Germinal center (tissue), 1 donor: ENCODE results near the gene CD244.
"Not testable (repeated sequence)": the region's sequence is repeated elsewhere in the genome, so short reads cannot be mapped to it uniquely, and the experiment has no call there.

ENCODE experiments used
- DNase-seq: peaks from one replicate; pipeline ENCODE4 v3.0.0; 2012; ENCODE audit warnings: mixed read lengths, low spot score

Gene CD244

DNA sequence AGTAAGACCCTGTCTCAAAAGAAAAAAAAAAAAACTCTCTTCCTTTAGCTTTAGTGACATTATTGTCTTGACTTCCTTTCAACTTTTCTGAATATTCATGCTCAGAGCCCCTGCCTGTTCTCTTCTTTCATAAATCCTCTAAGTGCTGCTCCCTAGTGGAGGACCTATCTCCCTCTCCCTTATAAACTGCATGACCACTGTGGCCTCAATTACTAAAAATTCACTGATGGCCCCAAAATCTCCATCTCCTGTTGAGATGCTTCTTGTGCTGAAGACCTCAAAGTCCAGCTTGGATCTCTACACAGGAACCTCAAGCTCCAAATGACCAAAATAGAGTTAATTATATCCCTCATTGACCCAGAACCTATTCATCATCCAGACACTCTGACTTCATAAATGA is 14.5 kb upstream of the CD244 start:
- DNase-seq, result peak; percentile 50

DNA sequence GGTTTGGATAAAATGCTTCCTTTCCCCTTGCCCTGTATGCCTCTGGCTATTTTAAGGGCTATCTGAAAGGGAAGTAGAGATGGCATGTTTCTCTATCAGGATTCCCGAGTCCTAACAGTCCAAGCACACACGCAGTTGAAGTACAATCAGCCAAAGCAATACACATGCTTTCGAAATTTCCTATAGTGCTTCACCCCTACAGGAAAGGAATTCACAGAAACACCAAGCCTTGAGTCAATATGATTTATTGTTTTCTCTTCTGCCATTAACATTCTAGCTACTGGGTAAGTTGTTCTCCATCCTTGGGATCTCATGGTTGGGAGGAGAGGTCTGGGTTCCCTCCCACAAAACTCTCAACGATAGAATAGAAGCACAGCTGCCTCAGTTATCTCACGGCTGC is 13.6 kb upstream of the CD244 start:
- DNase-seq, result no peak

DNA sequence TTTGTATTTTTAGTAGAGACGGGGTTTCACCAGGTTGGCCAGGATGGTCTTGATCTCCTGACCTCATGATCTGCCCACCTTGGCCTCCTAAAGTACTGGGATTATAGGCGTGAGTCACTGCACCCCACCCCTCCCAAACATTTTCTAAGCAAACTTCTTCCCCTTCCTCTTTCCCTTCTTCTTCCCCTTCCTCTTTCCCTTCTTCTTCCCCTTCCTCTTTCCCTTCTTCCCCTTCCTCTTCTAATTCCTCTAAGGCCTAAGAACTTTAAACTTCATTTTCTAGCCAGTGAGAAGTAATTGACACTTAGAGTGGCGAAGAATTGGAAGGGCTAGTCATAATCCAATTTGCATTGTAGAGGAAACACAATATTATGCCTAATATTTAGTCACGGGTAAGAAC is 12.9 kb upstream of the CD244 start:
- DNase-seq, result not testable (repeated sequence)

DNA sequence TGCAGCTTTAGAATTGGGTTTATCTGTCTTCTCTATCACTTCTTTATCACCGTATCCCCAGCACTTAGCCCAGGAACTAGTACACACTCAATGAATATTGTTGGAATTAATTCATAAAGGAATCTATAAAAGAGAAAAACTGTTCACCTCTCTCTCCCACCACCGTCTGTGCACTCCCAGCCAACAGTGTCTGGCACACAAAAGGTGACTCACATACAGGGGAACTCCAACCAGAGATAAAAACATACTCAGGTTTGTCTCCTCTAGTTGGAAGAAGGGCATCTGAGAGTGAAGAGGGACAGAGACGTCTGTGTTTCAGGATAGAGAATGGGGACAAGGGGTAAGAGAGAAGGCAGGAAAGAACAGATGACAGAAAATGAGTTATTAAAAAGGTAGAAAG is 12.2 kb upstream of the CD244 start:
- DNase-seq, result no peak

DNA sequence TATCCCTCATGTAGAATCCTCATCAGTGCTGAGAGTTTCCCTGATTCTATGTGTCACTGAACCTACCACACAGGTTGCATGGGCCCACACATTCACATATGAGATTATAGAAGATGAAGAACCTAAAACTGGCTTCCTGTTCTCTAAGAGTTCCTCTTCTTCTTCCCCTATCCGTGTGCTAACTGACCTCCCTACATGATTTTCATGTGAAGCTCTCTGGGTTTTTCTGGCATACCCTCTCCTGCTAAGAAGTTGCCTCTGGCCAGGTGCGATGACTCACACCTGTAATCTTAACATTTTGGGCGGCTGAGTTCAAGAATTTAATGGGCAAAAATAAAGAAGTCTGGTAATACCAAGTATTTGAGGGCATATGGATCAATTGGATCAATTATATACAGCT is 5.5 kb upstream of the CD244 start:
- DNase-seq, result no peak

DNA sequence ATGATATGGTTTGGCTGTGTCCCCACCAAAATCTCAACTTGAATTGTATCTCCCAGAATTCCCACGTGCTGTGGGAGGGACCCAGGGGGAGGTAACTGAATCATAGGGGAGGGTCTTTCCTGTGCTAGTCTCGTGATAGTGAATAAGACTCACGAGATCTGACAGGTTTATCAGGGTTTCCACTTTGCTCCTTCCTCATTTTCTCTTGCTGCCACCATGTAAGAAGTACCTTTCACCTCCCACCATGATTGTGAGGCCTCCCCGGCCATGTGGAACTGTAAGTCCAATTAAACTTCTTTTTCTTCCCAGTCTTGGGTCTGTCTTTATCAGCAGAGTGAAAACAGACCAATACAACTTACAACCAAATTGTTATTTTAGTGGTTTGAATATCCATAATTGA is 5.0 kb upstream of the CD244 start:
- DNase-seq, result not testable (repeated sequence)

DNA sequence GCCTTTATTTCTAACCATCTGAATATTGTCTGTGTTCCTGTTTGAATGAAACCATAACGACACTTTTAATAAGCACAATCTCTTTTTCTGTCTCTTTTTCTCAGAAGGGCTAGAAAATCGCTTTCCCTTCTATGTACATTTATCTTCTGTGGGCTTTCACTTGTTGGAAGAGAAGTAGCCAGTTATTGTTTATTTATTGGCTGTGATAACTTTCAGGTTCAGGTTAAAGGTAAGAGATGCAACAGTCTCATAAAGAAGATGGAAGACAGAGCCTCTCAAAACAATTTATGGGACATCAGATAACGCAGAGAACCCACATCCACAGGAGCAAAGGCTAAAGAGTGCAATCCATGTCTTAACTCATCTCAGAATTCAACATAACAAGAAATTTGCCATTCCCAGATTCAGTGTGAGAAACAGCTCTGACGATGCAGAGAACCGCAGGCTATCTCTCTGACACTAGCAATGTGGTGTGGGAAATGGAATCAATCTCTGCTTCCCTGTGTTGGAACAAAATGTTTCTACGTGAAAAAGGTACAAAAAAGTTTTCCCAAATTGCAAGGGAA is 4.1 kb upstream of the CD244 start:
- no peak for DNase-seq

DNA sequence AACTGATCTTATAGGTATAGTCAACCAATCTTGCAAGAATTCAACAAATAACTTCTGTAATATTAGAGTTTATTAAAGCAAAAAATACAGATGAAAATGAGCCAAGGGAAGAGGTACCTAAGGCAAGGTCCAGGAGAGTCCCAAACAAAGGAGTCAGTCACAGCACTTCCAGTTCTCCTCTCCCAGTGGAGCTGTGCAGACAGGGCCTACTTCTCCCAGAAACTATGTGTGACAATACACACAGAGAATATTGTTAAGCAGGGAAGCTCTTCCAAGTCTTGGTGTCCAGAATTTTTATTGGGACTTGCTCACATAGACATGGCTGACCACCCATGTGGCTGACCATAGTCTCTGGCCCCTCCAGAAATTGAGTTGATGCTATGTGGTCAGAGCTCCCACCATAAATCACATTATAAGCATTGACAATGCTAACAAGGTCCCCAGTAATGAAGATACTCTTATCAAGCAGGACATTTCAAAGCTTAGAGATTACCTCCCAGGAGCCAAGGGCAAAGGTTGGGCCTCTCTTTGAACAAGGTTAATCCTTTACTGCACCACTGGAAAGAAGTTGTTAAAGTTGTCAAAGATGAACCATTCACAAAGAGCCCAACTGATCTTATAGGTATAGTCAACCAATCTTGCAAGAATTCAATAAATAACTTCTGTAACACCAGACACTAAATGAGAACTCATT is 3.5 kb upstream of the CD244 start:
- DNase-seq, result no peak

DNA sequence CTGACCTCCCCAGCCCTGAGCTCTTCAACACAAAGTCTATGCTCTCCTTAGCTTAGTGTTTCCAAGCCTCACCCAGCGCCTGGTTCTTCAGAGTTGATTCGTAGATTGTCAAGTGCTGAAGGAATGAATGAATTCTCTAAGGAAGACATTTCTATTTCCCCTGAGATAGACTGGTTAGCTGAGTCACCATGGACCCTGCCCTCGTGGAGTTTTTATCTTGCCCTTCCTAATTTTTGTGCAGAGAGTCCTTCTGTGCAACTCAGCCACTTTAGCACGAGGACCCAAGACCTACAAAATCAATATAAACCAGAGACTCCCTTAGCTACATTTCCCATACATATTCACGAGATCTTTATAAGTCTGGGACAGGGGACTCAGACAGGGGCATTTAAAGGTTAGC is 2.6 kb upstream of the CD244 start:
- no peak for DNase-seq

DNA sequence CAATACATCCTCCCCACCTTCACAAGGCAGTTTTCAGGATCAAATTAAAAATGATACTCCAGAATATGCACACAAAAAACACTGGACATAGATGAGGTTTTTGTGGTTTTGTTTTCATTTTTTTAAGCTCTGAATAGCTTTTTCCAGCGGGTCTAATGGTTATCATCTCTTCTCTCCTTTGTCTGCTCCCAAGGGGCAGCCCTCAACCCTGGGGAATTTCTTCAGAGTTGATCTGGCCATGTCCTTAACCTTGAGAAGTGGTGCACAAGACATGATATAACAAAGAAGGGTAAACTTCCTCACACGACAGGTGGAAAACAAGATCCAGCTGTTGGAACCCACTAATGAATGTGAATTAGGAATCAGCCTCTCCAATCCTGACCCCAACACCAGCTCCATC is 1.5 kb upstream of the CD244 start:
- no peak for DNase-seq

DNA sequence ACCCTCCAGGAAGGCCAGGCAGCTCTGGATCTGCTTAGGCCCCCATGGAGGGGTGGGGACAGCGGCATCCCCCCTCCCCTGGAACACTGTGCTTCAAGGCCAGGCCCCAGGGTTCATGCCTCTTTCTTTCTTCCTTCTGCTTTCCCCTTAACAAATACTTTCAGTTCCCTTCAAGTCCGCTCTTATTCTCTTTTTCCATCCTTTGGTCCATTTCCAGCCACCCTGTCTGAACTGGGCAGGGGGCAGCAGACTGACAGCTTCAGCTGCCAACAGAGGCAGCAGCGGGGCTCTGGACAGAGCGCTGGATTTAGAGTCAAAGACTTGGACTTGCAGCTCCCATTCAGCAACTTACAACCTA is 1.1 kb upstream of the CD244 start:
- no peak for DNase-seq

DNA sequence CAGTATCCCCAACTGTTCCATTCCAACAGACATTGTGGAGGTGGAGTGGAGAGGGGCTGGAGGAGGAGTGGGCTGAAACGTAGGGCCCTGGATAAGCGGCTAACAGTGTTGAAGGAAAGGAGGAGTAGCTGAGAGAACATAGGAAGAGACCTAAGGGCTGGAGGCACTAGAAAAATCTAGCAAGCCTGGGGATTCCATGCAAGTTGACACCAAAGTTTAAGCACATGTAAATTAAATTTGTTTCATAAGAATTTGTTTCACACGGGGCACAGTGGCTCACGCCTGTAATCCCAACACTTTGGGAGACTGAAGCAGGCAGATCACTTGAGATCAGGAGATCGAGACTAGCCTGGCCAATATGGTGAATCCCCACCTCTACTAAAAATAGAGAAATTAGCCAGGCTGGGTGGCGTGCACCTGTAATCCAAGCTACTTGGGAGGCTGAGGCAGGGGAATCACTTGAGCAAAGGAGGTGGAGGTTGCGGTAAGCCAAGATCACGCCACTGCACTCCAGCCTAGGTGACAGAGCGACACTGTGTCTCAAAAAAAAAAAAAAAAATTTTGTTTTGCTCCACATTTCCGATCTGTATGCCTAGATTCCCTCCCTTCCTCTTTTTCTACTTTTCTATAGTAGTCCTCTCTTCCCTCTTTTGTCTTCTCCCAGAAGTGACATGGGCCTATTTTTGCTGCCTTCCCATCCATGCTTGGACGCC is 530 bp upstream of the CD244 start:
- DNase-seq, result no peak

DNA sequence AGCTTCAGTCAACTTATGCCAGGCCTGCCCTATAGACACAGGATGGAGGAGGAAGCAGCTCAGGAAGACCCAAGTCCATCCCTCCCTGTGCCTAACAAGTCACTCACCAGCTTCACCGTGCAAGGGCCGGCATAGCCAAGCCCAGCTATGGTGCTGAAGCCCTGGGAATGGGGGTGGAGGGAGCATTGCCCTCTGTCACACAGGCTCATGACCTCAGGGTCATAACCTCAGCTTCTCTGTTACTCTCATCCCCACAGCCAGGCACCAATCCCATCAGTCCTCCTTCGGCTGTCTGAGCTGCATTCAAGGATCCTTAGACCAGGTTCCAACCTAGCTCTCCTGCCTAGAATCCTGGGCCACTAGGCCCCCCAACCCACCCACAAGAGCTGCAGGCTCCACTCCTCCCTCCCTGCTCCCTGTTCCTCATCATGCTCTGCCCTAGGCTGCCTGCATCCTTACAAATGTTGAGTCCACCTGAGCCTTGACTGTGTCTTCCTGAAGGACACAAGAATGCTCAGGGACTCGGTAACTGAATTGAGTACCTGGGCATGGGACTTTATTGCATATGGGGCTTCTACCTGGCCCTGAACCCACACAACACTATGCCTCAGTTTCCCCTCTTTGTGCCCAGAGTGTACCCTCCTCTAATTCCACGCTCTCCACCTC is 1.7 kb downstream of the CD244 start:
- no peak for DNase-seq

DNA sequence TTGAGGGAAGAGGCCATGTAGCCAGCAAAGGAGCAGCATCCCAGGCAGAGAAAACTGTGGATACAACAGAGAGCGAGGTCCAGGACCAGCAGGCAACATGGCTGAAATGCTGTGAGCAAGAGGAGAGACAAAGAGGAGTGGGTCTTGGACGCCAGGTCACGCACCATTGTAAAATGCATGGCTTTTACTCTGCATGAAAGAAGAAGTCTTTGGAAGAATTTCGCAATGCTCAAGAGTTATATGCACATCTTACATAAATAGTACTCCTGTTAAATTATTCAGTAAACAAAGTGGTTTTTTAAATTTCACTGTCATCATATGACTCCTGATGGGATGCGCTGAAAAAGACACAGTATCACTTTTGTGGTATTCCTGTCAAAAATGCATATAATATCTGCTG is 3.5 kb downstream of the CD244 start:
- DNase-seq, result no peak

DNA sequence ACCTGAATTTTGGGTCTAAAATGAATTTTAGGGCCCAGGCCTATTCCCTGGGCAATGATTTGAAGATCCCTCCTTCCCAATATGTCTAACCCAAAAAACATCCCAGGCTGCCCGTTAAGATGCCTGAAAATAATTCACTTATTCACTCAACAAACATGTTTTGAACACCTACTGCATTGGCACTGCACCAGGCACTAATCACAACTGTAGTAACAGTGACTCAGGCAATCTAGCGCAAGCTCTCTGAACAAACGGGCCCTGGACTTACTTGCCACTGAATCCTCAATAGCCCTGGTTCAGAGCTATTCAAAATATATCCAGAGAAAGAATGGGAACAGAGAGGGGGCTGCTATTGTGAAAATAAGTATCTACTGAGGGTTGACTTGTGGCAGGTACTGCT is 4.2 kb downstream of the CD244 start:
- DNase-seq, result no peak

DNA sequence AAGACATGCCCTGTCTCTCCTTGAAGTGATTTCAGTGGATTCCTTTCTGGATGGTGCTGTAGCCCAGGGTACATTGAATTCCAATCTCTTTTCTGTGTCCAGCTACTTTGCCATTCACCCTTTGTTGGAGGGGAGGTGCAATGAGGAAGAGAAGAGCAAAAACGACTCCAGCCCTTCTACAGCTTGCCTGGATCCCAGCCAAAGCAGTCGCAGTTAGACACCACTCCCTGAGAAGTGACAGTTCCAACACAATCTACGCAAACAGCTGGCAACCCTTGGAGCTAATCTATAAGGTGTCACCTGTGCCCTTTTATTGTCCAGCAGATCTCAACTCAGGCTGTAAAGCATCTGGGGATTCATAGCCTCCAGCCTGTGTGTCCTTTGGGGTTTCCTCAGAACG is 4.6 kb downstream of the CD244 start:
- no peak for DNase-seq

DNA sequence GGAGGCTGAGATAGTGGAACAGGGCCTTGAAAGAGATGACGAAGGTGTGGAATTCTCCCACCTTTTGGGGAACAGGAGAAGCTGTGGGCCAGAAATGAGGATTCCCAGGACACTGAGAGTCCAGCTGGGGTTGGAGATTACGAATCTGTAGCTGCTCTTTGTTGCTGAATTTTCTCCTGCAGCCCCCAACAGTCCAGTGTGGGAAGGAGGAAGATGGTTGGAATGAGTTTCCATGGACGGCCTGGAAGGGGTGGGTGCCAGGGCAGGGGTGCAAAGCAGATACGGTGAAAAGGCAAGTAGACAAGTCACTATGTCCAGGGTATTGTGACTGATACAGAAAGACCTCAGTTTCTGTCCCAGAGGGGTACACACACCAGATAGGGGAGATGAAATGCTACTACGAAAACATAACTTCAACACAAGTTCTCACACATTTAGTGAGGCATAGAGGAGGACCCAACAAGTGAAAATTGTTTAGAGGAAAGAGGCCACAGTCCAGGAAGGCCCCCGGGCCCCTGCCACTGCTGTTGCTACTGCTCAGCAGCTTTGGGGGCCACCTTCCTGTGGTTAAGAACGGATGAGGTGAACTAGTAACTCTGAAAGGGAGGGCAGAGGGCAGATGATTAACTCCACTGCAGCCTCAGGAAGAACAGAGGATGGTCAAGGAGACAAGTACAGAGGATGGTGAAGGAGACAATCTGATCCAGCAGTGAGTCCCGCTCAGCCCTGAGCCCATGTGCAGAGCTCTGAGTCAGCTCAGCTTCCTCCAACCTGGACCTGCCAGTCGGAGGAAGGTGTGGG is 7.3 kb downstream of the CD244 start:
- no peak for DNase-seq

DNA sequence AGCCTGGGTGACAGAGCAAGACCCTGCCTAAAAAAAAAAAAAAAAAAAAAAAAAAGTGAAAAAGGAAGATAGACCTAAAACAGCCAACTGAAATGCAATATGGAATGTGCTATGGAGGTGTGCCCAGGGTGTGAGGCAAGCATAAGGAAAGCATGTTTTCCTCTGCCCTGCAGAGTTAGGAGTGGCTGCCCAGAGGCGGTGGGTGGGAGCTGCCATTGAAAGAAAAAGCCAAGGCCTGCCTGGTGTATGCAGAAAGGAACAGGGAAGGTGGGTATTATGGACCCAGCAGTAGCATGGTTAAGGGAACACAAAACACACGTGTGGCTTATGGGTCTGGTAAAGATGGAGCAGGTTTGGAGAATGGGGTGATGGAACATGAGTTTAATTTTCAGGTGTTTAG is 8.9 kb downstream of the CD244 start:
- no peak for DNase-seq

DNA sequence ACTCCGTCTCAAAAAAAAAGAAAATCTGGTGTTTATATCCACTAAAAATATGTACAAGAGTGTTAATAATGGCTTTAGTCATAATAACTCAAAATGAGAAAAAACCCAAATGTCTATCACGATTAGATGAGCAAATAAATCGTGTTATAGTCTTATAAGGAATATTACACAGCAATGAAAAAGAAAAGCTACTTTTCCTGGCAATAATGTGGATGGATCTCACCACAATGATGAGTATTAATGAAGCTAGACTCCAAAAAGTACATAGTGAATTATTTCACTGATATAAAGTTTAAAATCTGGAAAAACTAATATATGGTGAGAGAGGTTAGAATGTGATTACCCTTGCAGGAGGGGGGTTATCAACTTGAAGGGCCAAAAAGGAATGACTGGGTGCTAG is 9.7 kb downstream of the CD244 start:
- DNase-seq, result no peak

DNA sequence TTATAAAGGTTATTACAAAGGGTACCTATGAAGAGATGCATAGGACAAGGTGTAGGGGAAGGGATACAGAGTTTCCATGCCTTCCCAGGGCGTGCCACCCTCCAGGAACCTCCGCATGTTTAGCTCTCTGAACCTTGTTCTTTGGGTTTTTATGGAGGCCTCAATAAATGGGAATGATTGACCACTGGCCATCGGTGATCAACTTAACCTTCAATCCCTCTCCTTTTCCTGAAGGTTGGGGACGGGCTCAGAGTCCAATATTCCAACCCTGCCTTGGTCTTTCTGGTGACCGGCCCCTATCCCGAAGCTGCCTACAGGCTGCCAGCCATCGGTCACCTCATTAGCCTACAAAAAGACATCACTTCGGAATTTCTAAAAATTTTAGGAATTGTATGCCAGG is 11.7 kb downstream of the CD244 start:
- no peak for DNase-seq

DNA sequence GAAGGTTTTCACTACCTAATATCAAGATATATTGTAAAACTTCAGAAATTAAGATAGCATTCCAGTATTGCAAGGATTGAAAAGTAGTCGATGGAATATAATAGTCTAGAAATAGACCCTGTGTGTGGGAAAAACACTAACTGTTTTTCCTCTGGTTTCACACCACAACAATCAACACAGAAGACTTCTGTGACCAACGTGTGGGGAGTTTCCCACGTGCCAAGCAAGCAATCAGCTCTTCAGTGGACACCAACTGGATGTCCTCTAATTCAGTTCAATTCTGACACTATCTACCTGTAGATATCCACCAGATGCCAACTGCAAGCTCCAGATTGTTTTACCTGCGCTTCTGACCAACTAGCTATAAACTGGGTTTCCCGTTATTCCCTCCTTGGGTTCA is 12.1 kb downstream of the CD244 start:
- DNase-seq, result no peak

DNA sequence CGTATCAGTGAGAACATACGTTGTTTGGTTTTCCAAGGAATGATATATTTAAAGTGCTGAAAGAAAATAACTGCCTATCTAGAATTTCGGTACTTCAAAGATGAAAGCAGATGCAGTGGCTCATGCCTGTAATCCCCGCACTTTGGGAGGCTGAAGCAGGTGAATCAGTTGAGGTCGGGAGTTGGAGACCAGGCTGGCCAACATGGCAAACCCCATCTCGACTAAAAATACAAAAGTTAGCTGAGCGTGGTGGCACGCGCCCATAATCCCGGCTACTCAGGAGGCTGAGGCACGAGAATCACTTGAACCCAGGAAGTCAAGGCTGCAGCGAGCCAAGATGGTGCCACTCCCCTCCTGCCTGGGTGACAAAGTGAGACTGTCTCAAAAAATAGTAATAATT is 16.4 kb downstream of the CD244 start:
- no peak for DNase-seq
